HepG2 (cell line): ENCODE results near the gene ACOXL. TPM values are rescaled to one million over a fixed set of nuclear protein-coding genes. Genes with fewer than 3 reads are reported as not detected.

Experiments
- ATAC-seq: fragments of 200-7000 bp; cut with Tn5 transposase; 3 replicates; pipeline ENCODE4 v1.9.1; 2020; ENCODE audit warnings: mild to moderate bottlenecking, moderate library complexity
- BruUV-seq: library from RNA; stranded (reverse); fragments of 400-500 nt; replicated peaks from 2 replicates; lab custom pipeline; 2021; lab: Mats Ljungman, UMichigan
- CTCF ChIA-PET: fragments of 300-600 bp; formaldehyde crosslinking; extraction: SDS; loops from one replicate; lab custom pipeline; 2021; ENCODE audit warnings: low total read pairs, inconsistent platforms, low intra/inter-chr PET ratio; lab: Yijun Ruan, JAX
- POLR2A ChIA-PET: fragments of 350-600 bp; sonication (Branson Sonifier 250); formaldehyde crosslinking; loops from one replicate; lab custom pipeline; 2020; ENCODE audit warnings: antibody characterized with exemption, inconsistent platforms; lab: Yijun Ruan, JAX
- DNase-seq: peaks from one replicate; pipeline ENCODE4 v3.0.0-alpha.2; 2015; ENCODE audit warnings: low spot score
- FAIRE-seq: peaks from 3 replicates; lab custom pipeline; 2011; peaks lifted over from hg19 to GRCh38; lab: Jason Lieb, UNC
- H2AFZ ChIP-seq: one replicate; pipeline ENCODE4 v1.6.1; 2011; ENCODE audit warnings: low read length, inconsistent platforms
- H3K27ac ChIP-seq: fragments of 300-600 bp; 3 replicates; pipeline ENCODE4 v1.8.0; 2011; ENCODE audit warnings: mixed run types, mild to moderate bottlenecking, mixed read lengths, low read length, inconsistent platforms; ENCODE audit not compliant: insufficient read depth; ENCODE audit errors: extremely low read length
- H3K27me3 ChIP-seq, 2 experiments: fragments of 200-600 bp in 1 of 2; 2 replicates in 1 of 2; 3 replicates in 1 of 2; pipeline versions ENCODE4 v1.6.0 to v1.8.0; 2011; ENCODE audit warnings: low read length in 2 of 2, mild to moderate bottlenecking in 2 of 2, moderate library complexity in 2 of 2, inconsistent platforms in 1 of 2; ENCODE audit not compliant: insufficient read depth in 2 of 2, control insufficient read depth in 1 of 2
- H3K36me3 ChIP-seq, 2 experiments: fragments of 200-600 bp in 1 of 2; replicated peaks in 1 of 2; 2 replicates in 1 of 2; 3 replicates in 1 of 2; pipeline versions ENCODE4 v1.5.1 to v1.8.0; 2011; ENCODE audit warnings: low read length in 2 of 2, inconsistent platforms in 1 of 2; ENCODE audit not compliant: insufficient read depth in 2 of 2, control insufficient read depth in 1 of 2
- H3K4me1 ChIP-seq: 2 replicates; pipeline ENCODE4 v1.5.1; 2012; ENCODE audit warnings: low read length, inconsistent platforms; ENCODE audit not compliant: insufficient read depth
- H3K4me2 ChIP-seq: 2 replicates; pipeline ENCODE4 v1.6.0; 2011; ENCODE audit warnings: low read depth, low read length, inconsistent platforms
- H3K4me3 ChIP-seq, 3 experiments: fragments of 200-600 bp in 1 of 3; sonication (generic), shearing (Covaris generic) in 1 of 3; replicated peaks in 1 of 3; 2 replicates each; pipeline ENCODE4 v1.5.1; 2011 to 2016; ENCODE audit warnings: low read length in 3 of 3, inconsistent platforms in 2 of 3, low read depth in 2 of 3, mild to moderate bottlenecking in 2 of 3, control low read depth in 1 of 3, mixed read lengths in 1 of 3; ENCODE audit not compliant: insufficient read depth in 1 of 3
- H3K79me2 ChIP-seq: one replicate; pipeline ENCODE4 v1.6.1; 2011; ENCODE audit warnings: low read length, inconsistent platforms; ENCODE audit not compliant: insufficient read depth
- H3K9ac ChIP-seq: 2 replicates; pipeline ENCODE4 v1.6.0; 2011; ENCODE audit warnings: mild to moderate bottlenecking, low read depth, low read length, inconsistent platforms; ENCODE audit not compliant: insufficient read depth
- H3K9me3 ChIP-seq: 2 replicates; pipeline ENCODE4 v1.5.1; 2012; ENCODE audit warnings: mild to moderate bottlenecking, low read length
- H4K20me1 ChIP-seq: 2 replicates; pipeline ENCODE4 v1.6.0; 2011; ENCODE audit warnings: inconsistent platforms, mild to moderate bottlenecking, low read length, moderate library complexity; ENCODE audit not compliant: insufficient read depth
- SCMH1 ChIP-seq: sonication (generic); formaldehyde crosslinking; IDR thresholded peaks from 2 replicates; pipeline ENCODE4 v1.9.0; 2021; ENCODE audit warnings: missing genetic modification reagents, mild to moderate bottlenecking, borderline replicate concordance
- ZBTB7A ChIP-seq: sonication (generic); formaldehyde crosslinking; IDR thresholded peaks from 2 replicates; pipeline ENCODE4 v1.8.0; 2022; ENCODE audit warnings: mild to moderate bottlenecking, missing genetic modification reagents
- WGBS: methylation state at CpG from one replicate; pipeline ENCODE4 v1.1.6; 2017; ENCODE audit warnings: low lambda C conversion rate; 5-methylcytosine and 5-hydroxymethylcytosine counted together
- in situ Hi-C: cut with HindIII; loops from 2 replicates; pipeline ENCODE4 v1.10.0; 2017; ENCODE audit warnings: low pct_unique_long_range_greater_than_20kb; ENCODE audit not compliant: extremely low pct_ligation_motif_present
- intact Hi-C: fragments of 100-400 bp; cut with micrococcal nuclease; formaldehyde crosslinking; loops from one replicate; pipeline ENCODE4 v1.10.0; 2022; ENCODE audit not compliant: unreplicated experiment
- polyA plus RNA-seq, 8 experiments: library from polyadenylated mRNA; depleted of rRNA in 3 of 8; stranded (reverse) in 7 of 8; unstranded in 1 of 8; fragments of >200 nt; fragmentation: Illumina TruSeq in 4 of 8; extraction: Trizol in 4 of 8; gene quantifications; 2 replicates each; pipeline versions ENCODE4 v1.2.1 to v1.2.3, GENCODE V29; 2011 to 2016; ENCODE audit warnings: low read depth in 4 of 8, missing spikeins in 1 of 8, mixed read lengths in 1 of 8; ENCODE audit not compliant: insufficient read depth in 1 of 8
- total RNA-seq, 5 experiments: library from RNA; depleted of rRNA; stranded (reverse); fragments of >200 nt; fragmentation: Illumina TruSeq; extraction: Trizol; gene quantifications; 2 replicates each; pipeline ENCODE4 v1.2.3, GENCODE V29; 2016; ENCODE audit warnings: low read depth in 1 of 5
- TF ChIP-seq, protein P1 (sequence below): sonication (generic); formaldehyde crosslinking; IDR thresholded peaks from 2 replicates; pipeline ENCODE4 v1.4.0; 2020; ENCODE audit warnings: missing genetic modification reagents
- TF ChIP-seq, protein P2 (sequence below): sonication (generic); formaldehyde crosslinking; IDR thresholded peaks from 2 replicates; pipeline ENCODE4 v1.4.0; 2020; ENCODE audit warnings: missing genetic modification reagents

Gene ACOXL
- total and polyA plus RNA-seq, 2 of the 13 experiments (the other 11 are each of a cell fraction or from before 2014, with no cell fraction given): not detected

DNA sequence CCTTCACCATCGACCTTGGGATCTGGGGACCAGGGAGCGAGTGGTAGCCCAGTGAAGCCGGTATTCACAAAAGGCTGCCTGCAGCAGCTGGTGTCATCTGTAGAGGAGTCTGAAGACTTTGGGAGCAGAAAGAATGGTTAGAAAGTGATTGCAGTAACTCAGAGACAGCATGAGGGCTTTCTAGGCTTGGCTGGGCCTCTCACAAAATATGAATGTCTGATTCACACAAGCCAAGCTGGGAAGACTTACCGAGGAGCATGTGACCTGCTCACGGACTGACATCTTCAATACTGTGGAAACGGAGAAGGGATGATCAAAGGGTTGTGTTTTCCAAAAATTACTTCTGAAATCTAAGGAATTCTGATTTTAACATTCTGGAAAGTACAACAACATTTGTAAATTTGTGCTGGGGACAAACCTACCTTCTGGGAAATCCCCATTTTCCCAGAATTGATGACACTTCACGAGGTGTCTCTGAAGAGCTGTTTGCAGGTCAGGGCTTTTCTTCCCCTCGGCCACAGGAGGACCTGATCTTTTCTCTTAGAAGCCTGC lies 111.7 kb downstream of the ACOXL start:
- Histone ChIP-seq H3K4me2 (no peak overlapping the region), H3K27ac (no peak overlapping the region), H3K4me3 (no peak overlapping the region), H2AFZ (no peak overlapping the region), H3K9ac (no peak overlapping the region), H3K9me3 (no peaks in the 10 kb centered on the region), H3K36me3 (no peaks in the 10 kb centered on the region), H3K27me3 (peaks cover 3 to 41% of the 10 kb centered on the region in 2 experiments; a peak in 4 of 5 replicates), H4K20me1 (no peaks in the 10 kb centered on the region), H3K4me1 (peaks cover 6% of the 10 kb centered on the region; the same call in 1 of the 2 replicates), H3K79me2 (no peaks in the 10 kb centered on the region)
- in situ Hi-C loops (no loop called here), intact Hi-C loops (no loop called here)
- DNase-seq (no peak), ATAC-seq (no peak), FAIRE-seq (no peak)
- POLR2A ChIA-PET: no interaction called here
- CTCF ChIA-PET: no interaction called here
- 13% methylated on average over 8 of the region's 8 CpGs for WGBS
- no peak for TF ChIP-seq ZBTB7A (CRISPR knock-in tag)
- TF ChIP-seq SCMH1: no peak
- TF ChIP-seq, protein P1, sequence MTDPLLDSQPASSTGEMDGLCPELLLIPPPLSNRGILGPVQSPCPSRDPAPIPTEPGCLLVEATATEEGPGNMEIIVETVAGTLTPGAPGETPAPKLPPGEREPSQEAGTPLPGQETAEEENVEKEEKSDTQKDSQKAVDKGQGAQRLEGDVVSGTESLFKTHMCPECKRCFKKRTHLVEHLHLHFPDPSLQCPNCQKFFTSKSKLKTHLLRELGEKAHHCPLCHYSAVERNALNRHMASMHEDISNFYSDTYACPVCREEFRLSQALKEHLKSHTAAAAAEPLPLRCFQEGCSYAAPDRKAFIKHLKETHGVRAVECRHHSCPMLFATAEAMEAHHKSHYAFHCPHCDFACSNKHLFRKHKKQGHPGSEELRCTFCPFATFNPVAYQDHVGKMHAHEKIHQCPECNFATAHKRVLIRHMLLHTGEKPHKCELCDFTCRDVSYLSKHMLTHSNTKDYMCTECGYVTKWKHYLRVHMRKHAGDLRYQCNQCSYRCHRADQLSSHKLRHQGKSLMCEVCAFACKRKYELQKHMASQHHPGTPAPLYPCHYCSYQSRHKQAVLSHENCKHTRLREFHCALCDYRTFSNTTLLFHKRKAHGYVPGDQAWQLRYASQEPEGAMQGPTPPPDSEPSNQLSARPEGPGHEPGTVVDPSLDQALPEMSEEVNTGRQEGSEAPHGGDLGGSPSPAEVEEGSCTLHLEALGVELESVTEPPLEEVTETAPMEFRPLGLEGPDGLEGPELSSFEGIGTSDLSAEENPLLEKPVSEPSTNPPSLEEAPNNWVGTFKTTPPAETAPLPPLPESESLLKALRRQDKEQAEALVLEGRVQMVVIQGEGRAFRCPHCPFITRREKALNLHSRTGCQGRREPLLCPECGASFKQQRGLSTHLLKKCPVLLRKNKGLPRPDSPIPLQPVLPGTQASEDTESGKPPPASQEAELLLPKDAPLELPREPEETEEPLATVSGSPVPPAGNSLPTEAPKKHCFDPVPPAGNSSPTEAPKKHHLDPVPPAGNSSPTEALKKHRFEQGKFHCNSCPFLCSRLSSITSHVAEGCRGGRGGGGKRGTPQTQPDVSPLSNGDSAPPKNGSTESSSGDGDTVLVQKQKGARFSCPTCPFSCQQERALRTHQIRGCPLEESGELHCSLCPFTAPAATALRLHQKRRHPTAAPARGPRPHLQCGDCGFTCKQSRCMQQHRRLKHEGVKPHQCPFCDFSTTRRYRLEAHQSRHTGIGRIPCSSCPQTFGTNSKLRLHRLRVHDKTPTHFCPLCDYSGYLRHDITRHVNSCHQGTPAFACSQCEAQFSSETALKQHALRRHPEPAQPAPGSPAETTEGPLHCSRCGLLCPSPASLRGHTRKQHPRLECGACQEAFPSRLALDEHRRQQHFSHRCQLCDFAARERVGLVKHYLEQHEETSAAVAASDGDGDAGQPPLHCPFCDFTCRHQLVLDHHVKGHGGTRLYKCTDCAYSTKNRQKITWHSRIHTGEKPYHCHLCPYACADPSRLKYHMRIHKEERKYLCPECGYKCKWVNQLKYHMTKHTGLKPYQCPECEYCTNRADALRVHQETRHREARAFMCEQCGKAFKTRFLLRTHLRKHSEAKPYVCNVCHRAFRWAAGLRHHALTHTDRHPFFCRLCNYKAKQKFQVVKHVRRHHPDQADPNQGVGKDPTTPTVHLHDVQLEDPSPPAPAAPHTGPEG (CRISPR knock-in tag): no peak
- TF ChIP-seq, protein P2, sequence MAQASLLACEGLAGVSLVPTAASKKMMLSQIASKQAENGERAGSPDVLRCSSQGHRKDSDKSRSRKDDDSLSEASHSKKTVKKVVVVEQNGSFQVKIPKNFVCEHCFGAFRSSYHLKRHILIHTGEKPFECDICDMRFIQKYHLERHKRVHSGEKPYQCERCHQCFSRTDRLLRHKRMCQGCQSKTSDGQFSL (CRISPR knock-in tag): no peak
- BruUV-seq: no TSS peak
